ENCODE measurements around the gene LSMEM2.

The LSMEM2 gene

GRCh38 chr3:50337175-50337861 lies 58.4 kb downstream of the LSMEM2 start:
- peak; percentile 84 to 88 for DNase-seq (ENCODE audit: extremely low read depth in 1 of 2, low read depth in 1 of 2)

All from activated CD8-positive, alpha-beta memory T cell treated with anti-CD3 and anti-CD28 coated beads for 1 hour (primary cell).